DMS153 (cell line): ENCODE measurements around the gene POU4F2.

ENCODE experiments used
- DNase-seq: peaks from one replicate; lab custom pipeline; 2025; lab: John Stamatoyannopoulos, UW

POU4F2 gene

GRCh38 chr4:146638786-146639505 lies at the start of gene POU4F2:
TSS of gene POU4F2 (plus strand) at chr4:146638893. CDS start at chr4:146639141, 248 bp downstream.
- DNase-seq: no peak

- DNase-seq: no peak
These were observed 47.9 kb upstream of the POU4F2 start for GRCh38 chr4:146590801-146591200.

DNA sequence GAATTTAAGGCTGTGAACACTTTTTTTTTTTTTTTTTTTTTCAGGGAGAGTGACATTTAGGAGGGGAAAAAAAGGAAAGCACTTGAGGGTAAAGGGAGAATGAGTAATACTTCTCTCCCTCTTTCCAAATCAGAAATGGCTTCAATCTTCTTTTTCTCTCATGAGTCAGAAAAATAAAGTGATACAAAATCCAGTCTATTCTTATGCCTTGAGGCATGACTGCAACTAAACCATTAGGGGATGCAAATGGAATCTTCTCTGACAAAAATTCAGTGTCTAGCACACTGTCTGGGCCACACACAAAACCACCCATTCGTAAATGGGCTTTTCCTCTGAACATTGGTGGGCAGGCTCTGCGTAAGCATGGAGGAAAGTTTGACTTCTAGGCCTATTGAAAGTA lies 46.7 kb upstream of the POU4F2 start:
- DNase-seq: no peak

DNA sequence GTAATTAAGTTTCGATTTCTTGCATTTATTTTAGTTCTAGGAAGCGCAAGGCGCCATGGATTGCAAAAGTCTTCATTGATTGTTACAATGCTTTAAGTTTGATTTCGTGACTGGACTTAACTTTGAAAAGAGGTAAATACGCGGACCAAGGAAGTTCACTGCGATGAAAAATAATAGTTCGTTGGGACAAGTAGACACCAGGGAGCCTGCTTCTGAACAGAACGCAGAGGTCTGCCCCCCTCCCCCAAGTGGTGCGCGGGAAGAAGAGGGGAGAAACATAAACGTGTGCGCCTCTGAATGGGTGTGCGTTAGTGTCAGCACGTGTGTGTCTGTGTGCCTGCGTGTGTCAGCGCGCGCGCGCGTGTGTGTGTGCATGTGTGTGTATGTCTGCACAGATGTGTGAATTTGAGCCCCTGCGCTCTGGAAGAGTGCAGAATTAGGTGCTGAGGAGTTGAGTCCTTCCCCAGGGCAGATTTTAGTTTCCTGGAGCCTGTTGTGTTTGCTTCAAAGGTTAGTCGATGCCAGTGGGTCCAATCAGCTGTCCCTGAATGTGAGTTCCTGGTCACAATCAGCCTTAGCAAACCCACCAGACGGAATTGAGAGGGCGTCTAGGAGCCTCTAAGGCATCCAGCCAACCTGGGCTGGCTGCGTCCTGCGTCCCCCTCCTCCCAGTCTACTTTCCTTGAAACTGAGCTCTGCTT lies 5.8 kb upstream of the POU4F2 start:
- DNase-seq: no peak

- DNase-seq: no peak
These were observed 5.3 kb upstream of the POU4F2 start for GRCh38 chr4:146633471-146633800.

DNA sequence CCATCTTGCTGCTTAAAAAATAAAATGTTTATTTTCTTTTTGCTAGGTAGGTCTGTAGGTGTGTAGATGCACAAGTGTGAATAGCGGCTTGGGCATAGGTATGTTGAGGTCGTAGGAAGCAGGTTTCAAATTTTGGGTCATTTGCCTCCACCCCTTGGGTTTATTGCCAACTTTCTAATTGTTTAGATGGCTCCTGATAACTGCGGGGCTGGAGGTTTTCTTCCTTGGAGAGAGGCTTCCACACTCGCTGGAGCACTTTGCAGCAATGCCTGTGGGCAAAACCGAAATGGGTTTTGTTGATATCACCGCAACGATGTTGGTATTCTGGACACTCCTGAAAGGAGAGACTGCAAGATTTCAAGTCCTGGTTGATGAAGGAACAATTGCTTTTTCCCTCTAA lies 3.9 kb upstream of the POU4F2 start:
- no peak for DNase-seq

DNA sequence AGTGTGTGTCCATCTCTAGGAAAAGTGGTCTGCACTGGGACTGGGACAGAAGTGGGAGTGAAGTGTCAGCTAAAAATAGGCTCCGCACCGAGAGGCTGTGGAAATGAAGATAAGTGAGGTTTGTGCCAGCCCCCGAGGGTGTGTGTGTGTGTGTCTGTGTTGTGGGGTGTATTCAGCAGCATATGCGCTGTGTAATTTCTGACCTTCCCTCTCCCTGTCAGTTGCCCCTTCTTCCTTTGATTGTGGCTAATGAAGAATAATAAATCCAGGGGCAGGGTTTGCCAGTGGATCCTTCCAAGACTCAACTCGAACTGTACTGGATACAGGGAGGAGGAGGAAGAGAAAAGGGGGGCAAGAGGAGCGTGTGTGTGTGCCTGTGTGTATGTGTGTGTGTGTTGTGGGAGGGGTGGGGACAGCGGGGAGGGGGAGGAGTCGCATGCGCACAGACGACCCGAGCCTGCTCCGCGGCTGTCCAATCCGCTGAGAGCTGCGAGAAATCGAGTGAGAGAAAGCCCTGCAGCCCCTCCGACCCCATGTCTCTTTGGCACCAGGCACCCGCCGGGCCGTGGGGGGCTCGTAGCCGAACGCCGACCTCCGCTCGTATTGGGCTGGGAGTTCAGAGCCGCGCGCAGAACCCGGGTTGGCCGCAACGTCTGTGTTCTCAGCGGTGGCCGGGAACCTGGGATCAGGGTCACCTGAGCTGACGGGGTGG lies 916 bp upstream of the POU4F2 start:
- no peak for DNase-seq

DNA sequence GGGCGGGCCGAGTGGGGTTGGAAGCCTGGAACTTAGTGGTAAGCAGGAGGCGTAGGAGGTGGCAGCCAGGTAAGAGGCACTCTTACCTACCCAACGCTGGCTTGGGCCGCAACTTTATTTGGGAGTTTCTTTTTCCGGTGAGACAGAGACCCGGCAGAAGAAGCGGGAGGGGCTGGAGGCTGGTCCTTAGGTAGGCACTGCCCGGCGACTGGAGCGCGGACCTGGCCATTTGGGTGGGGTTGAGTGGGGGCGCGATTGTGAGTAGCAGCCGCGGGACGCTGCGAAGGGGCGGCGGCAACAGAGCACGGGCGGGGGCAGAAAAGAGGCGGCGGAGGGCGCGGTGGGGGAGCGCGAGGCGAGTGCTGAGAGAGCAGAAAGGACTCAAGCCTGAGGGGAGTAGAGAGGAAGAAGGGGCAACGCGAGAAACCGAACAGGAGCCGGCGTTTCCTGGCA lies 334 bp upstream of the POU4F2 start:
- DNase-seq: no peak

DNA sequence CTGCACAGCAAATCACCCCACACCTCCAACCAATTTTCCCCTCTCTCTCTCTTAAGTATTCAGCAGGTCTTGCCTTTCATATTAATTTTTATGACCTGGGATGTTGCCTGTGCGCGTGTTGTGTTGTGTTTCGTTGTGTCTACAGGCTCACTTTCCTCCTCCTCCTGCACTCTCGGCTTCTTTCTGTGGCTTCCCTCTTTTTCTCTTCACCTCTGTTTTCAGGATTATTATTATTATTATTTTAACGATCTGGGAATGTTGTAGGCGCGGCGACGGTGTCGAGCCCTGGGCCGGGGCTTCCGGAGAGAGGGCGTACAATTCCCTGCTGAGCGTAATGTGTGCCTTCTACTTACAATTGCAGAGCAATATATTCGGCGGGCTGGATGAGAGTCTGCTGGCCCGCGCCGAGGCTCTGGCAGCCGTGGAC lies 826 bp downstream of the POU4F2 start:
- no peak for DNase-seq

GRCh38 chr4:146640021-146640464 lies 1.4 kb downstream of the POU4F2 start:
- no peak for DNase-seq

DNA sequence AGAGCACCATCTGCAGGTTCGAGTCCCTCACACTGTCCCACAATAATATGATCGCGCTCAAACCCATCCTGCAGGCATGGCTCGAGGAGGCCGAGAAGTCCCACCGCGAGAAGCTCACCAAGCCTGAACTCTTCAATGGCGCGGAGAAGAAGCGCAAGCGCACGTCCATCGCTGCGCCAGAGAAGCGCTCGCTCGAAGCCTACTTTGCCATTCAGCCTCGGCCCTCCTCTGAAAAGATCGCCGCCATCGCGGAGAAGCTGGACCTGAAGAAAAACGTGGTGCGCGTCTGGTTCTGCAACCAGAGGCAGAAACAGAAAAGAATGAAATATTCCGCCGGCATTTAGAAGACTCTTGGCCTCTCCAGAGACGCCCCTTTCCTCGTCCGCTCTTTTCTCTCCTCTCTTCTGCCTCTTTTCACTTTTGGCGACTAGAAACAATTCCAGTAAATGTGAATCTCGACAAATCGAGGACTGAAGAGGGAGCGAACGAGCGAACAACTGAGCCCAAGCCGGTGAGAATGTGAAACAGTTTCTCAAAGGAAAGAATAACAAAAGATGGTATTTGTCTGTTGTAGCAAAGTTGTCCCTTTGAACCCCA lies 1.9 kb downstream of the POU4F2 start:
- no peak for DNase-seq

- DNase-seq: no peak
These were observed 3.1 kb downstream of the POU4F2 start for GRCh38 chr4:146641762-146642161.

DNA sequence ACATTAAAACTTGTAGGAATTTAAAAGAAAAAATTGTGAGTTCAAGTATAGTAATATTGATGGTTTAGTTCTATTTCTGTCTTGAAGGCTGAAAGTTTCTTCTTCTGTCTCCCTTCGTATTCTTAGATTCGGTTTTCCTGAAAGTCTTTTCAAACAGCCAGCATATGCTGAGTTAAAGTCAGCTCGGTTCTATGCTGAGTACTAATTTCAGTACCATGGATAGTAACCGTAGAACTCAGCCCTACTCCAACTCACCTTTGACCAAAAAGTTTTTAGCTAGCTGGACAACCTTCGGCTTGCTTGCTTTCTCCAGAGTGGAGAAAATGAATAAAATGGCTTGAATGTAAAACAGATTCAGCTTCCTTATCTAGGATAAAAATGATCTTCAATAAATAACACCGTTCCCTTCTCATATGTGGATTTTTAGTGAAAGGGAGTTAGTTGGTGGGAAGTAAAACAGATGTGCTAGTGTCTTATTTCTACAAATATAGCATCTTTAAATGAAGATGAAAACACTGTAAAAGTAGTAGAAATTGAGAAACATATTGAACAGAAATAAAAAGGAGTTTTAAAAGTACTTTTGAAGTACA lies 5.2 kb downstream of the POU4F2 start:
- no peak for DNase-seq

- no peak for DNase-seq
These were observed 7.2 kb downstream of the POU4F2 start for GRCh38 chr4:146645921-146646320.

GRCh38 chr4:146646593-146647325 lies 8.1 kb downstream of the POU4F2 start:
- no peak for DNase-seq

- no peak for DNase-seq
These were observed 9.1 kb downstream of the POU4F2 start for GRCh38 chr4:146647615-146648460.

DNA sequence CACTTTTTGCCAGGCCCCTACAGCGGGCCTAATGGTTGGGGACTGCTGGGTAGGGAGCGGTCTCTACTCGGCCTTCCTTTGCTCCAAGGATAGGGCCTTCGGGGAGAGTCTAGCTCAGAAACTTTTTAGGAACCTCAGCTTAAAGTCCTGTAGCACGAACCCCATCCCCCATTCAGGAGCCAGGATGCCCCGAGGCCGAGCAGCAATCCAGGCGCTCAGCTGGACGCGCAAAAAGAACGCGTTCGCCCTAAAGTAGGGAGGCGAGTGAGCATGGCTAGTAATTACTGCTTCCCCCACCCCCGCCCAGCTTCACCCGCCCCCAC lies 9.7 kb downstream of the POU4F2 start:
- no peak for DNase-seq

GRCh38 chr4:146649232-146649631 lies 10.5 kb downstream of the POU4F2 start:
- DNase-seq: no peak

DNA sequence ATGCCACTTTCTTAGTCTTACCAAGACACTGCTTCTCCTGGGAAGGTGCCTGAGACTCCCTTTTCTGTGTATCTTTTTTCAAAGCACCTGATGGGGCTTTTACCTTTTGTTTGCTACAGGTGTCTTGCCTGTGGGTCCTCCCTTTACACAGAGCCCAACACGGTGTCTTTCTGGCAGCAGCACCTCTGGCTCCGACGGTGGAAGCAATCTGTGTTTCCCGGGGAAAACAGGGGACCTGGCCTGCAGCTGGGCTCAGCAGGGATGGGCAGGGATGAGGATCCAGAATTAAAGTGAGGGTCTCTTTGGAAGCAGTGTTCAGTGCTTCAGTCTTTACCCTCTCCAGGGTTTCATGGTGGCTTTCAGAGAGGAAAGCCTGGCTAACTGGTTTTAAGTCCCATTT lies 11.3 kb downstream of the POU4F2 start:
- no peak for DNase-seq

DNA sequence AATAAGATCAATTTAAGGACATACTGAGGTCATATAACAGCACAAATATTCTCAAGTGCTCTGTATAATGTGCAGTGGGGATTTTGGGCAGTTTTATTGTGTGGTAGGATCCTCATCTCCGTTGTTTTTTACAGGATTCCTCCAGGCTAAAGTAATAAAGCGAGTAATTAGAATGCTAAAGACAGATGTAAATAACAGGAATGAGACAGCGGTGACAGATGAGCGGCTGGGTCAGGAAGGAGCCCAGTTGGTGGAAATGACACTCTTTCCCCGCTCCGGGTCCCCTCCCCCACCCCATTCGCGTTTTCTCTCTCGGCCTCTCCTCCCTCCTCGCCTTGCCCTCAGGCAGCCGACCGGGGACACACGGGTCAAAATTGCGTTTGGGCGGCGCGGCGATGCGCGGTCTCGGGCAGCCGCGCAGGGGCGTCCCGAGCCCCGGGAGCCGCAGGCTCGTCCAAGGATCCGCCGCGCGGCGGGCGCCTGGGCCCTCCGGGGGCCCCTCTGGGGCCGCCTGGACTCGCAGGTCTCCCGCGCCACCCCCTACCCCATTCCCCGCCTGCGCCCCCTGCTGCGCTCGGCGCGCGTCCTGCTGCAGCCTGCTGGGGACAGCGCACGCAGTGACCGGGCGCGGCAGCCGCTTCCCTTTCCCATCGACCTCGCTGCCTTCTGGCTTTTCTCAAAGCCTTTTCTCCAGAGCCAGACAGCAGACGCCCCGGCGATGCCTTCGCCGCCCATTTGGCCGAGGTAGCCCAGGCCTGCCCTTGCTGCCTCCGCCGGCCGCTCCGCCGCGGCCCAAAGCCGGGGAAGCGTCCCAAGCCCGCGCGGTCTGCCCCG lies 16.2 kb downstream of the POU4F2 start:
- DNase-seq: no peak
